NCI-H526 (cell line): ENCODE data around the gene TMEM221.
A peak's percentile ranks its signal among the peaks of the same experiment; 100 is the strongest.

Source experiments
- DNase-seq, 2 experiments: peaks; one replicate each; lab custom pipeline; 2025; lab: John Stamatoyannopoulos, UW

TMEM221 gene

DNA sequence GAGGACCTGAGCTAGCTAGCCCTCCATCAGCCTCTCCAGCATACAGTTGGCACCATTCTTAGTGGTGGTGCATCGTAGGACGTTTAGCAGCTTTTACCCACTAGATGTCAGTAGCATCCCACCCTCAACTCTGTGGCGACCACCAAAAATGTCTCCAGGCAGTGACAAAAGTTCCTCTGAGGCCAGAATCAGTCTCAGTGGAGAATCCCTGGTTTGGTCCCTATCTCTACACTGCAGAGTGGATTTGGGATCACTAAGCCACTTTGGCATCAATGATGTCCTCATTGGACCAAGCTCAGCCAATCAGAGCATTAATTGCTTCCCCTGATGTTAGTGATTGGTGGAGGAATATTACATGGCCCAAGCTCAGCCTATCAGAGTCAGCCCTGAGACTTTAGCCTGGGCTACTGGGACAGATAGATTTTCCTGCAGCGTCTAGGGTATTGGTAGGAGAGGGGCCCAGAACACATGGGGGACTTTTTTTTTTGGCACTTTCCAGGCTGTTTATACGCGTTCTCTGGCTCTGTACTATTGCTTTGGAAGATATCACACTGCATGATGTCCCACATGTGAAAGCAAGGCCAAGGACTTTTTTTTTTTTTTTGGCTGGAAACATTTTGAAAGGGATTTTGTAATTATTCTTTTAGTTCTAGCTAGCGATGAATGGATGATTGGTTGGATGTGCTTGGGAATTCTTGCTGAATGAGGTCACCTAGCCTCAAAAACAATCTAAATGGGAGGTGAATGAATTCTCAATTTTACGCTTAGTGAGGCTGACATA, 7.0 kb downstream of the TMEM221 start:
- no peak for DNase-seq

DNA sequence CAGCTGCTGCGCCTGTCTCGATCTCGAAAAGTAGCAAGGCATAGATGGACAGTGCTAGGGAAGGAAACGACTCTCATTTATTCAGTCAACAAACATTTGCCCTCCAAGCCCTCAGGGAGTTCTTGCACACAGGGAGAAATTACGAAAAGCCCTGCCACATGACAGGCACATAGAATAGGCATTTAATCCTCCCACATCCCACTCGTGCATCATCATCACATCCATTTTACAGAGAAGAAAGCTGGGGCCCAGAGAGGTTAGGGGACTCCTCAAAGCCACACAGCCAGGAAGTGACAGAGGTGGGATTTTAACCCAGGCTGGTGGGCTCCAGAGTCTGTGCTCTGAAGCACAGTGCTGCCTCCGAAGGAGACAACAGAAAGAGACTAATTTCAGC, 11.6 kb downstream of the TMEM221 start:
- no peak for DNase-seq

DNA sequence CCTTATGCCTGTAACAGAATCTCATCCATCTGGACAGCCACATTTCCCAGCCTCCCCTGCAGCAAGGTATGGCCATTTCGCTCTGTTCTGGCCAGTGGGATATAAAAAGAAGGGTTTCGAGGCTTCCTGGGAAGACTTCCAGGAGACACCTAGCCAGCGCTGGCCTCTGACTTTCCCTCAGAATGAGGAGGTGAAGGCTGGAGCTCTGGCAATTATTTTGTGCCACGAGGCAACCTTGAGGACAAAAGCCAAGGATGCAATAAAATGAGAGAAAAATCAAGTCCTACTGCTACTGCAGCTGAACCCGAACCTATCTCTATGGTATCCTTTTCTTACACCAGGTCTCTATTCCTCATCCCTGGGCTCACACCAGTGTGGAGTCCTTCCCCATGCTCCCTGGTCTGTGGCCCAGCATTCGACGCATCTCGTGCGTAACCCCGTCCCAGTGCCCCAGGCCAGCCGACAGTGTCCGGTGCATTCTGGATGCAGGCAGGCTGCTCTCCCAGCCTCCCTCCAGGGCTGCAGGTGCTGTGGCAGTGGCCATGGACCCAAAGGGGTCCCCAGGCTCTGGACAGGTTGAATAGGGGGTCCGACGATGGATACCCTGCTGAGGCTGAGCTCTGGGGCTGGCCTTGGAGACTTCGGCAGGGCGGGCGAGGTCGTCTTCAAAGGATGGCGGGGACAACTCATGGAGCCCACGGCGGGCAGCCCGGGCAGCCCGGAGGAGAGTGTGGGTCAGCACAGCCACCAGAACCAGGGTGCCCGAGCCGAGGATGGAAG, 12.2 kb downstream of the TMEM221 start:
- no peak for DNase-seq

DNA sequence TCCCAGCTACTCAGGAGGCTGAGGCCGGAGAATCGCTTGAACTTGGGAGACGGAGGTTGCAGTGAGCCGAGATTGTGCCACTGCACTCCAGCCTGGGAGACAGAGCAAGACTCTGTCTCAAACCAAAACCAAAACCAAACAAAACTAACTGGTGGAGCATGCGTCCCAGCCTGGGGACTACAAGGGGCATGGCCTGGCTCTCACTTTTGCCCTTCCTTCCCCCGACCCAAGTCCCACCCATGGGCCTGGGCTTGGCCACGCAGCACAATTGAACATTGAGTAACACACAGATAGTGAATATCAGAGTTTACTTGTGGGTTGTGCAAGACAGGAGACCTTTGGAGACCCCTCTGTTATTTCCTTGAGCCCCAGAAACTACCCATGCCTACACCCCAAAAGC, 13.2 kb downstream of the TMEM221 start:
- DNase-seq = no peak

DNA sequence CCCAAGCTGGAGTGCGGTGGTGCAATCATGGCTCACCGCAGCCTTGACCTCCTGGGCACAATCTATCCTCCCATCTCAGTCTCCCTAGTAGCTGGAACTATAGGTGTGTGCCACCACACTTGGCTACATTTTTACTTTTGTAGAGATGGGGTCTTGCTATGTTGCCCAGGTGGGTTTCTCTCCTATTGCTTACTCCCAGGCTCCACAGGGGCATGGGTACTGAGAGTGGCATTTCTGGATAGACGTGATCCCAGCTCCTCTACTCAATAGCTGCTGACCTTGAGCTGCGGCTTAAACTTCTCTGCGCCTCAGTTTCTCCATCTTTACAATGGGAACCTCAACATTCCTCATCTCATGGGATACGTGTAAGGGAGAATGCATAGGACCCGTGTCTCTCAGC, 17.1 kb downstream of the TMEM221 start:
- no peak for DNase-seq

DNA sequence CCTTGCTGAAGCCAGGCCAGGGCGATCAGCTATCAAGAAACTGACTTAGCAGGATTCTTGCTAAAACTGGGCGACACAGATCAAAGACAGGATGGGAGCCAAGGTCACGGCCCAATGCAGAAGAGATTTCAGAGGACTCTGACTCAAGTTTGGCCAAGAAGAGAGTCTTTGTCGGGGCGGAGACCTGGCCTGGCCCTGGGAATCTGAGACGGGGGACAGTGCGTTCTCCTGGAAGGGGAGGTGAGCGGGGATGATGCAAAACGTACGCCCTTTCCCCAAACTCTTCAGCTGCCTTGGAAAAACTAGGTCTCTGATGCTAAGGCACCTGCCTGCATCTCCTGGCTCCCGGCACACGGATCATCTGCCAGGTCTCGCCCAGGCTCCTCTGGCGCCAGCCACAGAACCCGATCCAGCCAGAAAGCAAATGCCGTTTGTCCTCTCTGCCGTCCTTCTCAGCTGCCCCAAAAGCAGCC, 18.8 kb downstream of the TMEM221 start:
- DNase-seq = no peak

DNA sequence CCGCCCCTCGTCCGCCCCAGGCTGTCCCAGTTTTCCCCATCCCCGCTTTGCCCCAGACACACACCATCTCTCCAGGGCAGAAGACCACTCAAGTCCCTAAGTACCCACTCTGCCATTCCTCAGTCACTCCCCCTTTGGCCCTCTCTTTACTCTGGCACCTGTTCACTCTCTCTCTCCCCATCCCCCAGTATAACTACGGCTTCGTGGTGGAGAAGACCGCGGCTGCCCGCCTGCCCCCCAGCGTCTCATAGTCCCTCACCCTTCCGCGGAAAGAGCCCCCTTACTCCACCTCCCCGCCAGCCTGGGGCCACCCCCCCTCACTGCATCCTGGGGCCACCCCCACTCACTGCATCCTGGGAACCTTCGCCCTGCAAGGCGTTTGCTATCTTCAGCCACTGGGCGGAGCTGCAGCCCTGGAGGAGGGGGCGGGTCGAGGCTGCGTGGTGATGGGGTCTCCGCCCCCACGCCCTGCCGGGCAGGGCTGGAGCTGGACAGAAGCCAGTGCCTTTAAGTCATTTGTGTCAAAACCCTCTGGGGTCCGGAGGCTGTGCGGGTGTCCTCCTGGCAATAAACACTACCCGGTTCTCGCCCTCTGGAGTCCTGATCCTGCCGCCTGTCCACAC, 23.6 kb downstream of the TMEM221 start:
- peak in 1 of 2 experiments; percentile 56 for DNase-seq

DNA sequence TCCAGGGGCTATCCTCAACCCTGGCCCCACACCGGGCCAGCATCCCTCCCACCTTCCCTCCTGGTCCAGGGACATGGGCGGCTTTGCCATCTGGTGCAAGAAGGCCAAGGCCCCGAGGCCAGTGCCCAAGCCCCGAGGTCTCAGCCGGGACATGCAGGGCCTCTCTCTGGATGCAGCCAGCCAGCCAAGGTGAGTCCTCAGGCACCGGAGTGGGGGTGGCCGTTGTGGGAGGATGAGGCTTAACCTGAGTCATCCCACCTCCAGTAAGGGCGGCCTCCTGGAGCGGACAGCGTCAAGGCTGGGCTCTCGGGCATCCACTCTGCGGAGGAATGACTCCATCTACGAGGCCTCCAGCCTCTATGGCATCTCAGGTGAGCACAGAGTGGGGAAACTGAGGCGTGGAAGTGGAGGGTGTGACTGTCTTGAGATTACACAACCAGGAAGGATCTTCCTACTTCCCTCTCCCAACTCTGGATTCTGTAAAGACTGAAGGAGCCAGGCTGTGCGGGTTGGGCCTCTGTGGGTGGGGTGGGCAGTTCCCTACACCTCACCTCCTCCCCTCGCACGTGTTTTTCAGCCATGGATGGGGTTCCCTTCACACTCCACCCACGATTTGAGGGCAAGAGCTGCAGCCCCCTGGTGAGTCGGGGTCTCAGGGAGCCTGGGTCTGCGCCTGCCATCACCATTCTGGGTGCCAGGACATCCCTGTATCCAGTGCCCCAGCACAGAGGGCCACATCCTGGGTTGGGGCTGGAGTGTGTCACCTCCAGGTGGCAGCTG, 24.8 kb downstream of the TMEM221 start:
- no peak for DNase-seq

DNA sequence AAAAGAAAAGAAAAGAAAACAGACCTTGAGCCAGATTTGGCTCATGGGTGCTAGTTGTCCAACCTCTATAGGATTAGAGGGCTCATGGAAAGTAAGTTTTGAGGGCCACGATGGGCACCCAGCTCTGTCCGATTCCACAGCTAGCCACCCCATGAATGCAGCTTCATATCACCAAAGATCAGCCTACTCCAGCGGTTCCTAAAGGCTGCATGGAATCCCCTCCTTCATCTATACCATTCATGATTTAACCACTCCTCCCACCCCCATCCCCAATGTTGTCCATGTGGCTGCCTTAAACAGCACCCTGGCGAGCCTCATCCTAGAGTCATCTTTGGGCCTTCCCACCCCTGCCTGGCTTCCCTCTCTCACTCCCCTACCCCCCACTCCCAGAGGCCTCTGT, 26.5 kb downstream of the TMEM221 start:
- DNase-seq = no peak

DNA sequence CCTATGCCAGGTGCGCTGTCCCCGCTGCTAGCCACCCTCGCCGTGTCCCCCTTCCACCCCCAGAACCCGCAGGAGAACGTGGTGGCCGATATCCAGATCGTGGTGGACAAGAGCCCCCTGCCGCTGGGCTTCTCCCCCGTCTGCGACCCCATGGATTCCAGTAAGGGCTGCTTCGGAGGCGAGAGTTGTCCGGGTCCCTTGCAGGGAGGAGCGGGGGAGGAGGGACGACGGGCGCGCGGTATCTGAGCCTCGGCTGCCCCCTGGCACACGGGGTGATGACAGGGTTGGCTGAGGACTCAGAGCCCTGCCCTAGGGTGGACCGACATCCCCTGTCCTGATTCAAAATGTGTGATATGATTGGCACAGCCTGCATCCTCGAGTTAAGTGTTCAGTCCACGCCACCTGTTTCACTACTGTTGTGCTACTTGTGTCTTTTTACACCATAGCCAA, 28.0 kb downstream of the TMEM221 start:
- DNase-seq = peak in 1 of 2 experiments; percentile 17

DNA sequence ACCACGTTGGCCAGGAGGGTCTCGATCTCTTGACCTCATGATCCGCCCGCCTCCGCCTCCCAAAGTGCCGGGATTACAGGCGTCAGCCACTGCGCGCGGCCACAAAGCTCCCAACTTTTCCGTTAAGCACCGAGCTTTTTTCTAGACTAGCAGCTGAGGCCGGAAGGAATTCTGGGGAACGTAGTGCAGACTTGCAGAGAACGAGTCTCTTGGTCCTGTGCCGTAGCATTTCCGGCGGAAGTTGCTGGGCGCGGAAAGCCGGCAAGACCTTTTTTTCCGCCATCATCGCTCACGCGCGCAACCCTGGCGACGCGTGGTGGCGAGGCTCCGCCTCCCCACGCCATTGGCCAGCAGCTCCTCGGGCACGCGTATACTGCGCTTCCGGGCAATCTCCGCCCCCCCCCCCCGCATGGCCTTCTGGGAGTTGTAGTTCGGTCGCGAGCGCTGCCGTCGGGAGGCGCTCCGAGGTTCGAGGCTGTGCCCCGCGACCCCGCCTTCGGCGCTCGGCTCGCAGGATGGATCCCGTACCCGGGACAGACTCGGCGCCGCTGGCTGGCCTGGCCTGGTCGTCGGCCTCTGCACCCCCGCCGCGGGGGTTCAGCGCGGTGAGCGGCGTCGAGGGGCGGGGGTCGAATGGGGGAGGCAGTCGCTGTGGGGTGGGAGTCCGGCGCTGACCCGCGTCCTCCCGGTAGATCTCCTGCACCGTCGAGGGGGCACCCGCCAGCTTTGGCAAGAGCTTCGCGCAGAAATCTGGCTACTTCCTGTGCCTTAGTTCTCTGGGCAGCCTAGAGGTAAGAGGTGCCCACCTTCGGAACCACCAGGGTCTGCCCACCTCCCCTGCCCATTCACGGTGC, 28.6 kb downstream of the TMEM221 start, which contains the start of gene MVB12A:
Gene MVB12A, plus strand, starts transcription at position 427 of the 854 bp plus-strand sequence. Its CDS starts 89 bp downstream, at position 516.
- peak; percentile 91 to 96 for DNase-seq

DNA sequence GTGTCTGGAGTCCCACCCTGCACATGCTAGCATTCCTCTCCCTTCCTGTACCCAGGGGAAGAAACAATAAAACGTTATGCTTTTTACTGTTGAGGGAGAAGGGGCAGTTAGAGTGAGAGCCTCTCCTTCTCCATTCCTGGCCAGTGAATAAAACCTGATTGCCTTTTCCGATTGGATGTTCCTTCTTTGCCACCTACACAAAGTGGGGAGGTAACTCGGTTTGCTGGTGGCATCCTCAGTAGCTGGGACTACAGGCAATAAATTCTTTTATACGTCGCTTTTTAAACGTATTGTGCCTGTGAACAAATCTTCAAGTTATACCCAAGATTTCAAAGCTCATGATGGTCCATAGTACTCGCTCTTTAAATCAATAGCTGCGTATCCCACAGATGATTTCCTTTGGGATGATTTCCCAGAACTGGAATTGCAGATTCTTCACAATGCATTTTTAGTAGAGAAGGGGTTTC, 29.3 kb downstream of the TMEM221 start:
- no peak for DNase-seq

DNA sequence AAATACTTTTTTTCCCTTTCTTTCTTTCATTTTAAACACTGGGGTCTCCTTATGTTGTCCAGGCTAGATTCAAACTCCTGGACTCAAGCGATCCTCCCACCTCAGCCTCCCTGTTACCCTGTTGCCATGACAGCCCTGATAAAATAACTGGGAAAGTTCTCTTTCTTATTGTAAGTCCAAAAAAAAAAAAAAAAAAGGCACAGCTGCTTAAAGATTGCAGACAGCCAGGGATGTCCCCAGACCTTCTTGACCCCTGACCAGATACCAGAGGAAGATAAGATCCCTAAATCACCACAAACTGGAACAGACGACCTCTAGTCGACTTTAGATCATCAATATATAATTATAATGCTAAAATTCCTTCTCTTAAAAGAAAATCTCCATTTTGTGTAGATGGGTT, 29.8 kb downstream of the TMEM221 start:
- DNase-seq = no peak

DNA sequence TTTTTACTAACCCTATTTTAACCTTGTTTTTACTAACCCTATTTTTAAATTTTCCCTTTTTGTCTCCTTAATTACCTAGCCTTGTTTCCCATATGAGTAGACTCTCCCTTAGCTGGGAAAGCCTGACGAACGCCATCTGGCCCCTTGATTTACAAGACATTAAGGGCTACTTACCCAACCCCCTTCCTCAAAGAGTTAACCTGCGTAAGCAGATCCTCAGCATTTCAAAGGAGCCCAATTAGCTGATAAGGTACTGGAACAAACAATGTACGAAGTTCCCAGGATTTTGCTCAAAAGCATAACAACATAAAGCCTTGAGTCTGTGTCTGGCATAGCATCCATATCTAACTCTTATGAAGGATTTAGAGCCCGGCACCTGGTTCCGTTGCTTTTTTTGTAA, 33.3 kb downstream of the TMEM221 start:
- no peak for DNase-seq

DNA sequence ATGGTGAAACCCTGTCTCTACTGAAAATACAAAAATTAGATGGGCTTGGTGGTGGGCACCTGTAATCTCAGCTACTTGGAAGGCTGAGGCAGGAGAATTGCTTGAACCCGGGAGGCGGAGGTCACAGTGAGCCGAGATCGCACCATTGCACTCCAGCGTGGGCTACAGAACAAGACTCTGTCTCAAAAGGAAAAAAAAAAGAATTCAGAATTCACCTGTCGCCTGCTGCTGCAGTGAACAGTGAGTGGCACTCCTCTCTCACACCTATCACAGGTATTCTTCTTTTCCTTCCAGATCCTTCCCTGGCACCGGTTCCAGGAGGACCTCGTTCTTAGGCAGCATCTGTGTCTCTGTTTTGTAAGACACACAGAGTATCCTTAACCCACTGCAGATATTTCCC, 34.4 kb downstream of the TMEM221 start:
- DNase-seq = no peak

DNA sequence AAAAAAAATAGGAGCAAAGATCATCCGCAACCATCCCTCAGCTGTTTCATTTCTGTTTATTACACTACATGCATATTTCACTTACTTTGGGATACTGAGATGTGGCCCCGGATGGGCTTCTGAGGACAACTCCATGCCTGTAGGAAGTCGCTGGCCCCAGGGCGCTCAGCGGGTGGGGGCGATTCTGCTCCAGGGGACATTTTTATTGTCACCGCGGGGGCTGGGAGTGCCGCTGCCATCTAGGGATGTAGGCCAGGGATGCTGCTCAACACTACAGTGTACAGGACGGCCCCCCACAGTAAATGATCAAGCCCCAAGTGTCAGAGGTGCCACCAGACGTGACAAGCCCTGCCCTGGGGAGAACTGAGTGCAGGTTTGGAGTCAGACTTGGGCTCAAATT, 36.7 kb downstream of the TMEM221 start:
- no peak for DNase-seq

DNA sequence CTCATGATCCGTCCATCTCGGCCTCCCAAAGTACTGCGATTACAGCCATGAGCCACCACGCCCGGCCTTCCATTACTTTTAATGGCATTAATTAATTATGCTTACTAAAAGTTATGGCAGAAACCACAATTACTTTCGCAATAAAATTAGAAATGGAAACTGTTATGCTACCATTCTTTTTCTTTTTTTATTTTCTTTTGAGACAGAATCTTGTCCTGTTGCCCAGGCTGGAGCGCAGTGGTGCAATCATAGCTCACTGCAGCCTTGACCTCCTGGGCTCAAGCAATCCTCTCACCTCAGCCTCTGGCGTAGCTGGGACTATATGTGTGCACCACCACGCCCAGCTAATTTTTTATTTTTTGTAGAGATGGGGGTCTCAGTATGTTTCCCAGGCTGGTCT, 38.5 kb downstream of the TMEM221 start:
- no peak for DNase-seq

DNA sequence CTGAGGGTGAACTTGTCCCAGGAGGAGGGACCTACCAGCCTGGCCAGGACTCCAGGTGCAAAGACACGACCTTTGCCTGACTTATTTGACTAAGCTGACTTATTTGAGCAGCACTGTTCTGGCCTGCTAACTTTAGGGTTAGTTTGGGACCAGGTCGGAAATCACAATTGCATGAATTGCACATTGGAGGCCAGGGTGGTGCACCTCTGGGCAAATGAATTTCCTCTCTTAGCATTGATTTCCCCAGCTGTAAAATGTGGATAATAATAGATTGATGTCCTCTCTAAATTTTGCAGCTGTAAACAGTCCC, 41.6 kb downstream of the TMEM221 start:
- DNase-seq = peak in 1 of 2 experiments; percentile 10

DNA sequence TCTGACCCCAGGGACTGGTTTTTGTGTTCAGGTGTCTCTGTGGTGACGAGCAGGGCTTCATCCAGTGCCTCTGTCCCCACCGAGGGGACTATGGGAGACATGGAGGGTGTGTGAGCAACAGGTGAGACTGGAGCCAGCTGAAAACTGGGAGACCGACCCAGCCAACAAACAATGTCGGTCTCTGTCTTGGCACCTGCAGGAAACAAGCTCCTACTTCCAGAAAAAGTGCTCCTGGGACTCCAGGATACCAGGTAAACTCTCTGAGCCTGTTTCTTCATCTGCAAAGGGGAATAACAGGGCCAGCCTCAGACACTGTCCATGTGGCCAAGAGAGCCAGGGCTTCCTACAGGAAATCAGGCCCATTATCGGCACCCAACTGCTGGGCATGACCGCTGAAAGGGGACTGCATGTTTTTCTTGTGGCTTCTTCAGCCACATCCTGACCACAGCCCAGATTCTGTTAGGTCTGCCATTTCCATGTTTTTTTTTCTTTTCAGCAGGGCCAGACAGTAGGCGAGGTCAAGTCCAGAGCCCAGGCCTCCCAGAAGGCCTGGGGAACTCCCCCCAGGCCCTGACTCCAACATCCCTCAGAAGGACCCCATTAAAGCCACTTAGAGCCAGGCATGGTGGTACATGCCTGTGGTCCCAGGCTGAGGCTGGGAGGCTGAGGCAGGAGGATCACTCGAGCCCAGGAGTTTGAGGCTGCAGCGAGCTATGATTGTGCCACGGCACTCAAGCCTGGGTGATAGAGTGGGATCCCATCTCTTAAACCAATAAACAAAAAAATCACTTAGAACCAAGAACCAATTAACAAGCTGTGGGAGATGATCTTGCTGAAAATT, 42.2 kb downstream of the TMEM221 start:
- no peak for DNase-seq
